SKM-1 treated with dmso at 0.1 percent for 144 hours (cell line): ENCODE data around the gene PUS10.
"Not testable (repeated sequence)": the region's sequence is repeated elsewhere in the genome, so short reads cannot be mapped to it uniquely, and the experiment has no call there.

Source experiments
- DNase-seq: peaks from one replicate; lab custom pipeline; 2025; ENCODE audit not compliant: unreplicated experiment; lab: John Stamatoyannopoulos, UW

The PUS10 gene, protein sequence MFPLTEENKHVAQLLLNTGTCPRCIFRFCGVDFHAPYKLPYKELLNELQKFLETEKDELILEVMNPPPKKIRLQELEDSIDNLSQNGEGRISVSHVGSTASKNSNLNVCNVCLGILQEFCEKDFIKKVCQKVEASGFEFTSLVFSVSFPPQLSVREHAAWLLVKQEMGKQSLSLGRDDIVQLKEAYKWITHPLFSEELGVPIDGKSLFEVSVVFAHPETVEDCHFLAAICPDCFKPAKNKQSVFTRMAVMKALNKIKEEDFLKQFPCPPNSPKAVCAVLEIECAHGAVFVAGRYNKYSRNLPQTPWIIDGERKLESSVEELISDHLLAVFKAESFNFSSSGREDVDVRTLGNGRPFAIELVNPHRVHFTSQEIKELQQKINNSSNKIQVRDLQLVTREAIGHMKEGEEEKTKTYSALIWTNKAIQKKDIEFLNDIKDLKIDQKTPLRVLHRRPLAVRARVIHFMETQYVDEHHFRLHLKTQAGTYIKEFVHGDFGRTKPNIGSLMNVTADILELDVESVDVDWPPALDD

DNA sequence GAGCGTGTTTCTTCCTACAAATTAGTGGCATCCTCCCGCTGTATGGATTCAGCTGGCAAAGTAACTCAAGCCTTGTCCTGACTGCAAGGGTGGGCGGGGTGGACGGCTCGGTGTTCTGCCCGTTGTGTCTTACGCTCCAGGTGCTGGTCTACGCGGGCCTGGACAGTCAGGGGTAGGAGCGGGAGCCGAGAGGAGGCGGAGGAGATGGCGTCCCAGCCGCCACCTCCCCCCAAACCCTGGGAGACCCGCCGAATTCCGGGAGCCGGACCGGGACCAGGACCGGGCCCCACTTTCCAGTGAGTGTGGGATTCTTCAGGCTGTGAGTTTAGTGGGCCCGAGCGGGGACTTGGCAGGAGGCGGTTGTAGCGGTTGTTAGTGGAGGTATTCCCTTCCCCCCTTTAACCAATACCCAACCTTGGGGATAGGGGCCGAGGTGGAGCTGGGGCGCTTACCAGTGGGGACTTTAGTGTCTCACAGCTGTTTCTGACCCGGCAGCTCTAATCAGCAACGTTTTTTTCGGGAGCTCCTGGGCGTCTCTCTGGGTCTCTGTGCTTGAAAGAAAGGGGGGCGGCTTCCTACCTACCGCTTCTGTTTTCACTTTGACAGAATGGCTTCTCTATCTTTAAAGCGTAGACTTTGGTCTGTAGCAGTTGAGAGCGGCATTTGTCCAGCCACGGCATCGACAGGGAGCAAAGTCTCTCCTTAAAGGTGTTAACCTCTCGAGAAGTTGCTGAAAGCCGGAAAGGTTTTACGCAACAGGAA lies at the start of gene PUS10, which contains the start of gene PEX13:
PUS10 (minus strand) TSS at position 700 of the 762 bp plus-strand sequence. CDS start 6,365 bp downstream, outside the sequence.
PEX13 (plus strand) TSS at position 165 of the 762 bp plus-strand sequence; CDS start at position 205, 40 bp downstream.
- peak; percentile 69 for DNase-seq

DNA sequence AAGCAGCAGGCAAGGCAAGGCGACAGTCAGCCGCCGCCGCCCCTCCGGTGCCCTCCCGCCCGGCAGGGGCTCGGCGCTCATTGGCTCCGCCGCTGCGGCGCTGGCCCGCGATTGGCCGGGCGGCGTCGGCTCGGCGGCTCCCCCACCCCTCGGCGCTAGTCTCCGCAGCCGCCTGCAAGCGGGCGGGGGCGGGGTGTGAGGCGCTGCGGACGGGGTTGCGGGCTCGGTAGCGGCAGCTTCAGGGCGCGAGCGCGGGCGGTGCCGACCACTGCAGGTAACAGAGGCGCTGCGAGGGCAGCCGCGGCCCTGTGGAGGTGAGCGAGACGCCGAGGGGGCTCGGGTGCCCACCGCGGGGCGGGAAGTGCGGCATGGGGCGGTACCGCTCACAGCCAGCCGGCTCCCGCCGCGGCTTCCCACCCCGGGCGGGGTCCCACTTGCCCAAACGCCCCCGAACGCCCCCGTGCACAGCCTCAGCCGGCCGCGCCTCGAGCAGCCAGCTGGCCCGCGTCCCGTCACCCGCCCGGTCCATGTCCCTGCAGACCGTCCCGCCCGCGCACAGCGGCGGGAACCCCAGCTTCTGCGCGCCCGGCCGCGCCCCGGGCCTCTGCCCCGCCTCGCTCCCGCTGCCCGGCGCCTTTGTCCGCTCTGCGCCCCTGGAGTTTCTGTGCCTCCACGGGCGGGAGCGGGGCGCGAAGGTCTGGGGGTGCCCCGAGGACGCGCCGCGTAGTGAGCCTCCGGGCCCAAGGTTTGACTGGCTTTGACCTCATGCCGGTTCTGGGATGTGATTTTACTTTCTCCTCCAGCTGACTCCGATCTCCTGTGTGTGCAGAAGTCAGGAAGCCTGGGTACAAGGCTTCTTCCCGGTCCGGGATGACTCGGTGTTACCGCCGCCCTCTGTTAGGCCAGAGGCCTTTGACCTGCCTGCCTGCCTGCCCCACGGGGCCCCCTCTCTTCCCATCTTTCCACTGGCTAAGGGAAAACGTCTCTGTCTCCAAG lies 48.0 kb upstream of the PUS10 start, which contains the start of gene SANBR:
SANBR (plus strand) TSS at position 158 of the 996 bp plus-strand sequence. CDS start 4,480 bp downstream, outside the sequence.
- peak; percentile 90 for DNase-seq

DNA sequence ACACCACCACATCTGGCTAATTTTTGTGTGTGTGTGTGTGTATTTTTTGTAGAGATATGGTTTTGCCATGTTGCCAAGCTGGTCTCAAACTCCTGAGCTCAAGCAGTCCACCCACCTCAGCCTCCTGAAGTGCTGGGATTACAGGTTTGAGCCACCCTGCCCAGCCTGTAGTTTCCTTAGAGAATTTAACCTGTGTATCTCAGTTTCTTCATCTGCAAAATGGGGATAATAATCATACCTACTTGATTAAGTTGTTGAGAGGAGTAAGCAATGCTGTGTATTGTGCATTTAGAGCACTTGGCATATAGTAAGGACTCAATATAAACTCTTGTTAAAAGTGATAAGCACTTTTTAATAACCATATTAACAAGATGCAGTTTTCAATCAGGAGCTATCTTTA lies 41.3 kb upstream of the PUS10 start:
- DNase-seq, result no peak

DNA sequence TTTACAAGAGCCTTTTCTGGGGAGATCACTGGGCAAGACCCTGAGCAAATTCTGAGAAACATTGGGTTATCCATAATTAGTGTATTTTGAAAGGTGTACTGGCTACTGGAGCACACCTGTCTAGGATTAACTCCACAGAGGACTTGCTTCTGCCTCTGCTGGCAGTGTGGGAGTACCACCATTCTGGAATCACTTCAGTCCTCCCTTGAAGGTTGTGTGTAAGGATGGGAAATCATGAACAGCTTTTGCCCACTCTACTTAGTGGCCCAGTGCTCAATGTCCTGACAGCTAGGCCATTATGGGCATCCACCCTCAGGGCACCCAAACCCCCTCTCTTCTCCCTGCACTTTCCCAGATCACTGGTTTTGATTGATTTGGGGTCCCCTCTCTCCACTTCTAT lies 39.5 kb upstream of the PUS10 start:
- no peak for DNase-seq

DNA sequence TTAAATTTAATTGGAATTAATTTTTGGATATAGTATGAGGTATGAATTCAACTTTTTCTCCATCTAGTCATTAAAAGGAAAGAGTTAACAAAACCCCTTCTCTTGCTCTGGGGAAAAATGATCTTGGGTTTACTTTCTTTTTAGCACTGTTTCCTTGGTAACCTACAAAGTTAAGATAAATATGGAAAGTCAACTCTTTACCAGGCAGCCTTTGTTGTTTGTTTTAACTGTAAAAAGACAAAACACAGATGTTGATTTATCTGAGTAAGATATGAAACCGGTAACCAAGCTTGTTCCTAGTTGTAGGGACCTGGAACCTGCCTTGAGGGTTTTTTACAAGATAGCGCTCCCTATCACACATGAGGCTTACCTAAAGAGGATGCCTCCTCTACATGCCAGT lies 37.5 kb upstream of the PUS10 start:
- no peak for DNase-seq

DNA sequence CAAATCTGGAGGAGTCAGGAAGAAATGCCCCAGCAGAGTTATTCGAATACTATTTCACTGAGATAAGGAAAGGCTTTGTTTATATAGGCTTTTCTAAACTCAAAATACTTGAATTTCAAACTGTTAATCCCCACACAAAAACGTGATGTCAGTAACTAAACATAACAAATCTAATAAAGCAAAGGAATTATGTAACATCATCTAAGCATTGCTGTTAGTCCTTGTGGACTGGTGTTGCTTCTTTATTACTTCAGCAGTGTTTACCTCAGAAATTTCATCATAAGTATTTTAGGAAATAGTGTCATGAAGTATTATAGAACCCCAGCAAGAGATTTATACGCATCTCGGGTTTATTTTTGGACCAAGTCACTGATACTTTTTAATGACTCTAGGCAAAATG lies 27.9 kb upstream of the PUS10 start:
- no peak for DNase-seq

DNA sequence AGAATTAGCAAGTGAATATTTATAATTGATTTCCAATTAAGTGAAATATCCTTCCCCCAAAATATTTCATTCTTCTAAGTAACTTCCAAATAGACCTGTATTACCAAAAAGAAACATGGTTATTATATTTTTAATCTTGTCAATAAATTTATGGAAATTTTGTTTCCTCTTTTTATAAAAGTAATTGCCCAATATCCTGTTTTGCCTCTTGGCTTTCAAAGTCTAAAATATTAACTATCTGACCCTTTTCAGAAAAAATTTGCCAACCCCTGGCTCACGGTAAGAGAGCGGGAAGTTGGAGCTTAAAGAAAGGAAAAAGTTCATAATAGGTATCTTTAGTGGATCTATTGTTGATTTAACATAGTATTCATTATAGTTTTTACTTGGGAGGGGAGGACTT lies 27.2 kb upstream of the PUS10 start:
- no peak for DNase-seq

DNA sequence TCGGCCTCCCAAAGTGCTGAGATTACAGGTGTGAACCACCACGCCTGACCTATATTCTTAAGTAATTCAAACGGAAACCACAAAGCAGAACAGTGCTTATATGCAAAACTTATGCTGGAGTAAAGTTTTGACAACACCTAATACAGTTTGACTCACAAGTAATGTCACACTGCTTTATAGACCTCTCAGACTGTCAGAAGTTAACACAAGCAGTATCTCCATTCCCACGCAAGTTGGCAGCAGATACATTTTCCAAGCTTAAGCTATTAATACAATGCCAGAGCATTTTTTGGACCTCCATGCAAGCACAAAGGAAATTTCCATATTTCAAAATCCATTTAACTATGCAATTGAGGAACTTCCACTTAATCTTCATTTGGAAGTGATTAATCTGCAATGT lies 26.6 kb upstream of the PUS10 start:
- no peak for DNase-seq

DNA sequence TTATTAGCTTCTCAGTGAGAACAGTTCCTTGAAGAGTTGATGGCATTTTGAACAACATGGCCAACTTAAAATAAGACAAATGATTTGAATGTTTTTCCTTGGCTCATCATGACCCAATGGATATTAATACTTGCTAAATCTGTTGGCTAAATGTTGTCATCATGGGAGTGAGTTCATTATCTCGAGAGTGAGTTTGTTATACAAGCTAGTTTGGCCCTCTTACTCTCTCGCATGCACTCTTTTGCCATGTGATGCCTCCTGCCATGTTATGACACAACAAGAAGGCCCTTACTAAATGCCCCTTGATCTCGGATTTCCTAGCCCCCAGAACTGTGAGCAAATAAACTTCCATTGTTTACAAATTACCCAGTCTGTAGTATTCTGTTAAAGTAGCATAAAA lies 24.8 kb upstream of the PUS10 start:
- DNase-seq, result no peak

DNA sequence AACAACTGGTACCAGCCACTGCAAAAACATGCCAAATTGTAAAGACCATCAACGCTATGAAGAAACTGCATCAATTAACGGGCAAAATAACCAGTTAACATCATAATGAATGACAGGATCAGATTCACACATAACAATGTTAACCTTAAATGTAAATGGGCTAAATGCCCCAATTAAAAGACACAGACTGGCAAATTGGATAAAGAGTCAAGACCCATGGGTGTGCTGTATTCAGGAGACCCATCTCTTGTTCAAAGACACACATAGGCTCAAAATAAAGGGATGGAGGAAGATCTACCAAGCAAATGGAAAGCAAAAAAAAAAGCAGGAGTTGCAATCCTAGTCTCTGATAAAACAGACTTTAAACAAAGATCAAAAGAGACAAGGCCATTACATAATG lies 18.6 kb upstream of the PUS10 start:
- not testable (repeated sequence) for DNase-seq

DNA sequence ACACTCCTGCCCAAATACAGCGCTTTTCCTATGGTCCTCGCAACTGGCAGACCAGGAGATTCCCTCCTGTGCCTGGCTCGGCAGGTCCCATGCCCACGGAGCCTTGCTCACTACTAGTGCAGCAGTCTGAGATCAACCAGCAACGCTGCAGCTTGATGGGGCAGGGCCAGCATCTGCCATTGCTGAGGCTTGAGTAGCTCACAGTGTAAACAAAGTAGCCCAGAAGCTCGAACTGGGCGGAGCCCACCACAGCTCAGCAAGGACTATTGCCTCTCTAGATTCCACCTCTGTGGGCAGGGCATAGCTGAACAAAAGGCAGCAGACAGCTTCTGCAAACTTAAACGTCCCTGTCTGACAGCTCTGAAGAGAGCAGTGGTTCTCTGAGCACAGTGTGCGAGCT lies 16.5 kb upstream of the PUS10 start:
- not testable (repeated sequence) for DNase-seq

DNA sequence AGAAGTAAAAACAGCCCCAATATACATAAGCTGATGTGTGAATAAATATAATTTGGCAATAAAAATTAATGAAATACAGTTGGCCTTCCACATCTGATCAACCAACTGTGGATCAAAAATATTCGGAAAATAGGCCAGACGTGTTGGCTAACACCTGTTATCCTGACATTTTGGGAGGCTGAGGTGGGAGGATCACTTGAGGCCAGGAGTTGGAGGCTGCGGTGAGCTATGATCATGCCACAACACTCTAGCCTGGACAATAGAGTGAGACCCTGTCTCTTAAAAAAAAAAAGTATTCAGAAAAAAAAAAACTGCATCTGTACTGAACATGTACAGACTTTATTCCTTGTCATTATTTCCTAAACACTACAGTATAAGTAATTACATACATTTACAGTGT lies 11.5 kb upstream of the PUS10 start:
- no peak for DNase-seq

DNA sequence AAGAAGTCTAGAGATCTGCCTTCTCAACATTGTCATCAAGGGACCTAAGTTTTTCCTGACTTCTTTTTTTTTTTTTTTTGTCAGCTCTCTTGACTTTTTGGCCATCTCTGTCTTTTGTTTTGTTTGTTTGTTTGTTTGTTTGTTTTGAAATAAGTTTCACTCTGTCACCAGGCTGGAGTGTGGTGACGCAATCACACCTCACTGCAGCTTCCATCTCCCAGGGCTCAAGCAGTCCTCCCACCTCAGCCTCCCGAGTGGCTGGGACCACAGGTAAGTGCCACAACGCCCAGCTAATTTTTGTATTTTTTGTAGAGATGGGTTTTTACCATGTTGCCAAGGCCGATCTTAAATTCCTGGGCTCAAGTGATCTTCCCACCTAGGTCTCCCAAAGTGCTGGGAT lies 5.6 kb upstream of the PUS10 start:
- DNase-seq, result no peak

DNA sequence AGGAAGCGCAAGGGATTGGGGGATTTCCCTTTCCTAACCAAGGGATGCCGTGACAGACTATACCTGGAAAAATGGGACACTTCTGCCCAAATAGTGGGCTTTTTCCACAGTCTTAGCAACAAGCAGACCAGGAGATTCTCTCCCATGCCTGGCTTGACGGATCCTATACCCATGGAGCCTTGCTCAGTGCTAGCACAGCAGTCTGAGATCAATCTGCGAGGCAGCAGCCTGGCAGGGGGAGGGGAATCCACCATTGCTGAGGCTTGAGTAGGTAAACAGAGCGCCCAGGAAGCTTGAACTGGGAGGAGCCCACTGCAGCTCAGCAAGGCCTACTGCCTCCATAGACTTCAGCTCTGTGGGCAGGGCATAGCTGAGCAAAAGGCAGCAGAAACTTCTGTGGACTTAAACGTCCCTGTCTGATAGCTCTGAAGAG lies 3.2 kb upstream of the PUS10 start:
- no peak for DNase-seq

DNA sequence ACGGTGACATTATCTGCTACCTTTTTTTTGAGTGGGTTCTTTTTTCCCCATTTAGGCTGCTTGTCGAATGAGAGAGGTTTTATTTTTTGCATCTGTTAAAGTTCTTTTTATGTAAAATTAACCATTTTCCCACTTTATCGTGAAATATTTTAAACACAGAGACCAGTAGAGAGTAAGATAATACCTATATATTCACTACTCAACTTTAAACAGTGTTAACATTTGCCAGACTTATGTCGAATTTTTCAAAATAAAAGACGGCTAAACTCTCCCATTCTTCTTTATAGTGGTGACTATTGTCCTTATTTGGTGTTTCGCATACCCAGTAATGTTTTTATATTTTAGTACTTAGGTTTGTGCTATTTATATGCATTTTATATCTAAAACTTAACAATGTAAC lies 743 bp upstream of the PUS10 start:
- no peak for DNase-seq

DNA sequence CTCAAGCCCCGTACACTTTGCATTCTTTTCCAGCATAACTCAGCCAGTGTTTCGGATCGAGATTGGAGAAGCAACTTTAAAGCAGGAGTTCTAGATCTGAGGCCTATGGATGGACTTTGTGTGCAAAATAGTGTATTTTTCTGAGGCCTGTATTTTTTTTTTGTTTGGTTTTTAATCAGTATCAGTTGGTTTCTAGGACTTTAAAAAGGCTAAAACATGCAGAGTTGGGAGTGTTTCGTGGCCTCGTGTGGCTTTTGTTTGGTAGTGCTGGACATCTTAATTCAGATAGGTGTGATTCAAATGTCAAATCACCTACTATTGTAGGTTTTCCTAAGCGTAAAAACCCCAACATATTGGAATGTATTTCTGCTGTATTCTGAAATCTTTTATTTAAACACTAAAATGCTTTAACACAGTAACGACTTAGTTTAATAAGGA lies 282 bp upstream of the PUS10 start:
- DNase-seq, result no peak

DNA sequence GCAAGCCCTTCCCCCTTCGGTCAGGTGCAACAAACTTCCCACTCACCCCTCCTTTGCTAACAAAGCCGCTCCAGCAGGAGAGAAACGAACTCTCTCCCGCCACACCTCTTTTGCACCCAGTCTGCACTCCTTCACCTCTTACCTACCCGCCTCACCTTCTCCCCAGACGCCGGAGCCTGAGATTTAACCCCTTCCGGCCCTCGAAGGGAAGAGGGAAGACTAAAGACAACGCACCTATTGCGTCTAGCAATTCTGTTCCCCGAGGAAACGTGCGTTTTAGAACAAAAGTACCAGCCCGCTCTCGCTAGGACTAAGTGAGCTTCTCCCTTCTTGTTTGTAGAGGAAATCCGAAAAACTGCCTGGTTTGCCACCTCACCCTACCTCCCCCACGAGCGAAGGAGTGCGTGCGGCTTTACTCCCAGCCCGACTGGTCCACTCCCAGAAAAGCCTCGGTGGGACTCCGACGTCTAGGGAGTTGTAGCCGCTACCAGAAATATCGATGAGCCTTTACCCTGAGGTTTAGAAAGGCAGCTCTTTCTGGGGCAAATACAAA lies 976 bp downstream of the PUS10 start:
- DNase-seq, result peak; percentile 89

DNA sequence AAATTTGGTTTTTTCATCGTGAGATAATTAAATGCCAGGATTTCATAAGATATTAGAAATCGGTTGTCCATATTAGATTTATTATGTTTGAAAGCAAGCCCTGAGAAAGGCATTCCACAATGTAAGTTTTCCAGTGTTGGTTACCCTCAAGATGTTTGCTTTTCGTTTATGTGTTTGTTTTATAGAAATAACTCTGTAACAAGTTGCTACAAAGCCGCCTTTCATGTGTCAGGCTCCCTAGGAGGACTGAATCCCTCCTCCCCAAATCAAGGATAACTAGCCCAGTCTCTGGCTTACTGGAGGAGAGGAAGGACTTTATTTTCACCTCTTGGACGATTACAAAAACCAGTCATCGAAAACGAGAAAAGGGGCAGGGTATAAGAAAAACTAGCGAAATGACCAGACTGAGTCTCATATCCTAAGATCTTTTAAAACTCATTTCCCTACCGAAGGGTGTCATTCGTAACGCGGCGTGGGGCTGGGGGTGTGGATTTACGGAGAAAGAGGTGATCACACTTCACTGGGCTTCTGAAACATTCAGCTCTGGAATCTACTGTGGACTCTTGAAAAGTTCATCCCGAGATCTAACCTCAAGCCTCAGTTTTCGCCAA lies 1.6 kb downstream of the PUS10 start:
- DNase-seq, result no peak

DNA sequence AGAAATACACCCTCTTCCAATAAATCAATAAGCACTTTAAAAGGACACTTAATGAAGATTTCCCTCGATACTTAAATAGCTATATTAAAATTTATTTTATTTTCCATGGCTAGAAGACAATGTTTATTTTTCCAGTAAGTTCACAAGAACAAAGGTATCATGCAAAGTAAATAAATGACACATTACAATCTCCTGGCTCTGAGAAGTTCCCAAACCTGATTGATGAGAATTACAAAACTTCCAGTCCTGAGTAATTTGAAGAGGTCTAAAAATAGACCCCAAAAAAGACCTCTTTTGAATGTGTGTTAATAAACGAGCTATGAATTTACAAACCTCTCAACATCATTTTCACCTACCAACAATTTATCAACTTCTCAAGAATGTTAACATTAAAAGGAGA lies 2.1 kb downstream of the PUS10 start:
- DNase-seq, result no peak

DNA sequence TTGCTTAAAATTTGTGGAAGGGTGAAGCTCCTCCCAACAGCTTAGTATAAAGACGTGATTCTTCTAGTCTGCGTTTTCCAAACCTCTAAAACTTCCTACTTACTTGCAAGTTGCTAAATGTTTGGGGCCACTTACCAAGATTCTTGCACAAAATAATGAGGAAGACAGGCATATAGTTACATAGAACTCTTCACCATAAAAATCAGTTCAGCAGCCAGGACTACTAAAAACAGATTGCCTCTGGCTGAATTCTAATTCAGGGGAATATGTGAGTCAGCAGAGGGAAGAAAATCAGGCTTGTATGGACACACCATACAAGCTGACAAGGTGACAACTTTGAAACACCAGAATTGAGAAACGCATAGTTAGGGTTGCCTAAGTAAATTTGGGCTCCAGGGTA lies 3.3 kb downstream of the PUS10 start:
- DNase-seq, result no peak
